K562 (cell line): ENCODE measurements around the gene PHLDB1. TPM values are rescaled to one million over a fixed set of nuclear protein-coding genes. Genes with fewer than 3 reads are reported as not detected.

Source experiments
- CGGBP1 ChIP-seq: fragments of 250-450 bp; sonication (Bioruptor Pico); IDR thresholded peaks from 2 replicates; pipeline ENCODE4 v1.9.0; 2021; ENCODE audit warnings: mild to moderate bottlenecking
- CUX1 ChIP-seq: fragments of 200-800 bp; sonication (Bioruptor generic); IDR thresholded peaks from 2 replicates; pipeline ENCODE4 v1.6.1; 2016; ENCODE audit warnings: missing genetic modification characterization, missing compliant biosample characterization
- ELK3 ChIP-seq: fragments of 450-650 bp; formaldehyde crosslinking; IDR thresholded peaks from 2 replicates; pipeline ENCODE4 v1.4.0; 2020; ENCODE audit warnings: mild to moderate bottlenecking
- GATA2 ChIP-seq: sonication (generic); formaldehyde crosslinking; IDR thresholded peaks from 2 replicates; pipeline ENCODE4 v1.4.0; 2020; ENCODE audit warnings: mild to moderate bottlenecking, missing genetic modification reagents
- GATAD2B ChIP-seq: fragments of 450-650 bp; IDR thresholded peaks from 2 replicates; pipeline ENCODE4 v1.6.1; 2017; ENCODE audit warnings: mild to moderate bottlenecking, borderline replicate concordance
- HMG20A ChIP-seq: fragments of 450-650 bp; formaldehyde crosslinking; conservative IDR thresholded peaks from 2 replicates; pipeline ENCODE4 v1.4.0; 2020; ENCODE audit warnings: mild to moderate bottlenecking, mixed read lengths
- MCM2 ChIP-seq: fragments of 450-650 bp; IDR thresholded peaks from 2 replicates; pipeline ENCODE4 v1.6.1; 2017; ENCODE audit warnings: low read depth, mild to moderate bottlenecking
- POLR3A ChIP-seq: IDR thresholded peaks from 2 replicates; pipeline ENCODE4 v1.6.1; 2011; ENCODE audit warnings: borderline replicate concordance, mild to moderate bottlenecking, moderate library complexity; ENCODE audit not compliant: insufficient read length, insufficient read depth; ENCODE audit errors: extremely low read depth
- RBM34 ChIP-seq: fragments of 200-400 bp; formaldehyde crosslinking; IDR thresholded peaks from 2 replicates; pipeline ENCODE4 v1.6.1; 2018; ENCODE audit warnings: low read length, borderline replicate concordance; ENCODE audit not compliant: insufficient read depth
- SRSF3 ChIP-seq: fragments of 200-400 bp; formaldehyde crosslinking; IDR thresholded peaks from 2 replicates; pipeline ENCODE4 v1.6.1; 2016; ENCODE audit warnings: mild to moderate bottlenecking, low read length, moderate library complexity; ENCODE audit not compliant: insufficient read depth
- ZBTB33 ChIP-seq: sonication (generic); formaldehyde crosslinking; IDR thresholded peaks from 2 replicates; pipeline ENCODE4 v1.8.1; 2023; ENCODE audit warnings: mild to moderate bottlenecking, missing genetic modification reagents
- ZFP36 ChIP-seq: fragments of 150-350 bp; IDR thresholded peaks from 2 replicates; pipeline ENCODE4 v1.6.1; 2018; ENCODE audit warnings: low read length, low read depth; ENCODE audit not compliant: partially characterized antibody
- ZNF445 ChIP-seq: fragments of 250-450 bp; sonication (Bioruptor Pico); IDR thresholded peaks from 2 replicates; pipeline ENCODE4 v1.4.0; 2020; ENCODE audit warnings: low read depth, mild to moderate bottlenecking, moderate library complexity
- ZNF512 ChIP-seq: IDR thresholded peaks from 2 replicates; pipeline ENCODE4 v1.6.1; 2016; ENCODE audit warnings: missing genetic modification characterization, missing compliant biosample characterization
- polyA plus RNA-seq, 8 experiments: library from polyadenylated mRNA; depleted of rRNA in 4 of 8; stranded (reverse) in 5 of 8; unstranded in 3 of 8; fragments of >200 nt; fragmentation: Nextera tagmentation in 2 of 8; fragmentation: Illumina TruSeq in 1 of 8; extraction: Ambion mirVana in 2 of 8; extraction: Trizol in 1 of 8; gene quantifications; 2 replicates each; pipeline versions ENCODE4 v1.2.1 to v1.2.3, GENCODE V29; 2011 to 2014; ENCODE audit warnings: inconsistent platforms in 1 of 8, missing spikeins in 1 of 8
- total RNA-seq, 7 experiments: library from RNA; depleted of rRNA in 6 of 7; stranded (reverse); fragments of >200 nt in 6 of 7; fragmentation: Illumina TruSeq in 2 of 7; extraction: Trizol in 2 of 7; gene quantifications; 2 replicates each; pipeline versions ENCODE4 v1.2.1 to v1.2.3, GENCODE V29; 2011 to 2021; ENCODE audit warnings: low replicate concordance in 1 of 7

PHLDB1 gene
- total and polyA plus RNA-seq, 9 of the 15 experiments (the other 6 are each of a cell fraction or from before 2014, with no cell fraction given), result 2.0 to 28.7 (median 16.2) TPM

- TF ChIP-seq CUX1 (CRISPR knock-in tag) (no peak), SRSF3 (no peak), CGGBP1 (CRISPR knock-in tag) (no peak), ZNF445 (CRISPR knock-in tag) (no peak), ZNF512 (tag) (no peak), RBM34 (no peak), HMG20A (no peak), ZBTB33 (no peak), POLR3A (no peak), GATAD2B (peak; percentile 35; the same call in 1 of the 2 replicates), GATA2 (CRISPR knock-in tag) (no peak), ZFP36 (no peak), MCM2 (no peak), ELK3 (CRISPR knock-in tag) (no peak)
Observed at GRCh38 chr11:118607401-118608359, at the start of gene PHLDB1 (continued).
